HG03520 (cell line): ENCODE data around the gene MRPL24.

Experiments used
- ATAC-seq: cut with Tn5 transposase; IDR thresholded peaks from one replicate; pipeline ENCODE4 v1.9.1; 2021; ENCODE audit warnings: mild to moderate bottlenecking, moderate library complexity; ENCODE audit not compliant: unreplicated experiment

The MRPL24 gene

DNA sequence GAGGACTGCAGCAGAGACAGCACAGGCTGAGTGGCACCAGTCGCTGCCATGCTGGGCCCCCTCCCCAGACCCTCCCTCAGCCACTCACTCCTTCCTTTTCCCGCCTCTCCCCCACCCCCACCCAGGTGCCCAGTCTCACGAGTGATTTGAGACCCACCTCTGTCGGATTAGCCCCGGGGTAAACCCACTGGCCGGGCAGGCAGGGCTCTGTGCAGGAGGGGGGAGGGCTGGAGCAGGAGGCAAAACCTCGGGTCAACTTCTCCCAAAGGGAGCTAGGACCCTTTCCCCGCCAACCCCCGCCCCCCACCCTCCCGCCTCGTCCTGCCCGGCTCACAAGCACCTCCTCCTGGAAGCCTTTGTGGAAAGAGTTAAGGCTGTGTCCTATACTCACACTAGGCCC, 3.5 kb upstream of the MRPL24 start:
- ATAC-seq, result no peak

DNA sequence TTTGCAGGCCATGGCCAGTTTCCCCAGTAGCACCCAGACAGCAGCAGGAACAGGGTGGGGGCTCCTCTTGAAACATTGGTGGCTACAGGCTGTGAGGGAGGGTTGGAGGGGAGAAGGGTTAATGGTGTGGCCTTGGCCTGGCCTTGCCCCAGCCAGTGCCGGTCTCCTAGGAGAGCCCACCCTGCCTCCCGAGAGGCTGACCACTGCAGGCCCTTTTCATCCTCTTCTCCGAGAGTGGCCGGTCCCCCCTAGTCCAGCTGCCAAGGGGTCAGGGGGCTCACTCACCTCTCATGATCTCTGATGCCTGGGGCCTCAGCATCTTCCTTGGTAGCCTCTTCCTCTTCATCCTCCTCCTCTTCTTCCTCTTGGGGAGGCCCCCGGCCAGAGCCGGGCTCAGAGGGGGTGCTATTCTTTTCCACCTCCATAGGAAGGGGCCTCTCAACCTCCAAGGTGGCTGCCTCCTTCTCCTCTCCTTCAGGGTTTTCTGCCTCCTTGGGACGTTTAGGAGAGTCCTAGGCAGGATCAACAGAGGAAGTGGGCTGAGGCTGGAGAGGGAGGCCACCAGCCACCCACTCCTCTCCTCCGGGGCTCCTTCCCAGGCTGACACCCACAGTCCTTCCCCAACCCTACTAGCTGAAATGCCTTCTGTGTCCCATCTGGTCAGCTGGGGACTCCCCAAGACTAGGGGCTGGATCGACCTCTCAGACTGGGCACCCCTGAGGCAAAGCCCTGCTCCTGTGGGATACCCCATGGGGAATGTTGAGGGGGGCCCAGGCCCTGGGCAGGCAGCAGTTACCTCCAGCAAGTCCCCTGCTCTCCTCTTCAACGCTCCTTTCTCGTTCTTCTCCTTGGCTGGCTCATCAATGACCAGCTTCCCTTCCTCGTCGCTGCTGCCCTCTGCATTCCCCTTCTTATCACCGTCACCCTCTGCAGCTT, 2.7 kb upstream of the MRPL24 start:
- no peak for ATAC-seq

DNA sequence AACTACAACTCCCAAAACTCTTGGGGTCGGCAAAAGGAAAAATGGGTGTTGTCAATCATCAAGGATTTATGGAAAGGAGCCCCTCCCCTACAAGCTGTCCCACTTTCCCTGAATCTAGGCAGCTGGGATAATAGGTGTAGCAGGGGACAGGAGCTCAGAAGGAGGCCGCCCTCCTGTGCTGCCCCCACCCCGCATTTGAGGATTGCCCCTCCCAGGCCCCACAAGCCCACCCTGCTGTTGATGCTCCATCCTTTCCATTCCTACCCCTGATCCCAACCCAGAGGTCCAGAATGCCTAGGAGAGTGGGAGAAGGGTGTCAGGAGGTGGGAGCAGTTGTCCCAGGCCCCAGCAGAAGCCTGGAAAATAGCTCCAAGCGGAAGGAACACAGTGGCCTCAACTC, 1.9 kb upstream of the MRPL24 start:
- ATAC-seq, result no peak

DNA sequence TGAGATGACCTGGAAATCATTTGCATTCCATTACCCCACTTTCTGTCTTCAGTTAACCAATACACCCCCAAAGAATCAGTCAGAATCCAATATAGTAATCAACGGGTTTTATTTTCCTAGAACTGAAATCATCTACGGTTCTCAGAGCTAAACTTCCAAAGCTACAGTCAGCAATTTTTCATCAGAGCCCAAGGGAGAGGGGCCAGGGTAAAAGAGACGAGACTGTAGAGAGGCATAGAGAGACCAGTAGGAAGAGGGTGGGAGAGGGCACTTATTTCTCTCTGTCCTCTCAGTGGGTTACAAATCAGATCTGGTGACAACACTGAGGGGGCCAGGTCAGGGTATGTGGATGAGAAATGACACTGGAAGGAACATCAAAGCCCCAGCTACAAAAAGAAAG, 1.1 kb upstream of the MRPL24 start:
- no peak for ATAC-seq

DNA sequence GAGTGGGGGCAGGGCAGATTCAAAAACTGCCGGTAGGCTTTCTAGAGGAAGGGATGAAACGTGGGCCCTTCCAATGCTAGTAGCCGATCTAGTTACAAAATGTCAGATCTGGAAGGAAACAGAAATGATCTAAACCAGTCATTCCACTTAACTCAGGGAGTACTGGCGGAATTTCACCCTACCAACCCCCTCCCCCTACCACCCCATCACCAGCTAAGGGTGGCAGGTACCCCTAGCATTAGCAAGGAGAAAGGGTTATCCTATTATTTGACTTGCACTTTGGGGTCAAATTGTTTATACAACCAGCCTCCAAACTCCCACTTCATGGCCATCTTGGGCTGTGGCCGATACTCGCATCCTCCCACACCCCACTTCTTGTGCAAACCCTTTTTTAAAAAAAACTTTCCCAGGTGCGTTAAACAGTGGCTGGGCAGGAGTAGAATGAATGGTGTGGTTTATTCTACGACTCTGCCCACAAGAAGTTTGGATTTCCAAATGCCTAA, 644 bp upstream of the MRPL24 start:
- ATAC-seq, result no peak

DNA sequence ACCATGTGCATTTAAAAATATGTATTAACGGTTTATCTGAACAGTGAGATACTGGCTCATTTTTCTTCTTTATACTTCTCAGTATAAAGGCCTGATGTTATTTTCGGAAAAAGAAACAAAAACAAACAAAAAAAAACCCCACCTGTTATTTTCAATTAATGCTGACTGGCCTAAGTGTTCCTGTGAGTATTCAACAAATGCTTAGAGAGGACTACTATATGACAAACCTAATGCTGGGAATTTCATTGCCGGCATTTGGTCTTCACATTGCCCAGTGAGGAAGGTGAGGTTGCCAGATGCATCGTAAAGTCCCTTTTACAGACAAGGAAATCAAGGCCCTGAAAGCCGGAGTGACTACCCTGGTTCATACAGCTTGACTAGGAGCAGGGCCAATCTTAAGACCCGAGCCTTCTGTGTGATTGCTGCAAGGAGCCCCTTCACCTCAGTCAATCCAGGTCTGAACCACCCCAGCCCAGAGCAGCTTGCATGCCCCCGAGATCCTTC, 599 bp downstream of the MRPL24 start:
- no peak for ATAC-seq

DNA sequence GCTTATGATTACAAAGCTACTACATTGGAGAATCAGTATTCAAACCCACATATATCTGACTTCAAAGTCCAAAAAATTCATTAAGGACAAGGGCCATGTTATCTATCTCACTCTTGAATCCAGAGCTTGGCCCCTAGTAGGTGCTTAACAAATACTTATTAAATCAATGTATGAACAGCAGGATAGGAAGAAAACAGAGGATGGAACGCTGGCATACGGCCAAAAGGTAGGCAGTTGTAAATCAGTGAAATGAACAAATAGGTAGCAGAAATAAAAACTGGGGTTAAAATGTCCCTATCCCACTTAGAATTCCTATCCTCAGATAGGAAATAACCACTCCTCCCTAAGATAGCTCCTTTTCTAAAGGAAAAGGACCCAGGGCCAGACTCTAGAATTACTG, 2.0 kb downstream of the MRPL24 start:
- no peak for ATAC-seq

DNA sequence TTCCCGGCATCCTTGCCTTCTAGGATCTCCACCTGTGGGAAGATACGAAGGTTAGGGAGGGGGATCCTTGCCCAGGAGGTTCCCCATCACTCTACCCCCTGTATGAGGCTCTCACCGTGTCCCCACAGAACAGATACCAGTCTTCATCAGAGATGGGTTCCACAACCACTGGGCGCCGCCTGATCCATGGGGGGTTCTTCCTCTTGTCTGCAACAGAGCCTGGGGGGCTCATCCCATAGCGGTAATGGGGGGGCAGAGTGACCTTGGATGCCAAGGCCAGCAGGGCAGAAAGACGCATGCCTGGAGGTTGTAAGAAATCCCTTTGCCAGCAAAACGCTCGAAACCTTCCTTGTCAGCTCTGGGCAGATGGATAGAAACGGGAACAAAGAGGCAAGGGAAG, 2.5 kb downstream of the MRPL24 start:
- no peak for ATAC-seq

DNA sequence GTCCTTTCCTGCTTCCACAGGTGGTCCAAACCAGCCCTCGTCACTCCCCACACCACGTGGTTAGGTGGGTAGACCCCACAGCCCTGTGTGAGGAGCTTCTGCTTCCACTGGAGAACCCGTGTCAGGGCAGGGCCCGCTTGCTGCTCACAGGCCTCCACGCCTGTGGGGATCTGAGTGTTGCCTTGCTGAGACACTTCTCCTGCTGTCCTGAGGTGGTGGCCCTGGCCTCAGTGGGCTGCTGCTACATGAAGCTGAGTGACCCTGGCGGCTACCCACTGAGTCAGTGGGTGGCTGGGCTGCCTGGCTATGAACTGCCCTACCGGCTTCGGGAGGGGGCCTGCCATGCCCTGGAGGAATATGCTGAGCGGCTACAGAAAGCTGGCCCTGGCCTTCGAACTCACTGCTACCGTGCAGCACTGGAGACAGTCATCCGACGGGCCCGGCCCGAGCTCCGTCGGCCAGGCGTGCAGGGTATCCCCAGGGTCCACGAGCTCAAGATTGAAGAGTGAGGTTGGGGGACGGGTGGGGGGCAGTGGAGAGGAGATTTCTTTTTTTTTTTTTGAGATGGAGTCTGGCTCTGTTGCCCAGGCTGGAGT, 6.8 kb downstream of the MRPL24 start:
- no peak for ATAC-seq

DNA sequence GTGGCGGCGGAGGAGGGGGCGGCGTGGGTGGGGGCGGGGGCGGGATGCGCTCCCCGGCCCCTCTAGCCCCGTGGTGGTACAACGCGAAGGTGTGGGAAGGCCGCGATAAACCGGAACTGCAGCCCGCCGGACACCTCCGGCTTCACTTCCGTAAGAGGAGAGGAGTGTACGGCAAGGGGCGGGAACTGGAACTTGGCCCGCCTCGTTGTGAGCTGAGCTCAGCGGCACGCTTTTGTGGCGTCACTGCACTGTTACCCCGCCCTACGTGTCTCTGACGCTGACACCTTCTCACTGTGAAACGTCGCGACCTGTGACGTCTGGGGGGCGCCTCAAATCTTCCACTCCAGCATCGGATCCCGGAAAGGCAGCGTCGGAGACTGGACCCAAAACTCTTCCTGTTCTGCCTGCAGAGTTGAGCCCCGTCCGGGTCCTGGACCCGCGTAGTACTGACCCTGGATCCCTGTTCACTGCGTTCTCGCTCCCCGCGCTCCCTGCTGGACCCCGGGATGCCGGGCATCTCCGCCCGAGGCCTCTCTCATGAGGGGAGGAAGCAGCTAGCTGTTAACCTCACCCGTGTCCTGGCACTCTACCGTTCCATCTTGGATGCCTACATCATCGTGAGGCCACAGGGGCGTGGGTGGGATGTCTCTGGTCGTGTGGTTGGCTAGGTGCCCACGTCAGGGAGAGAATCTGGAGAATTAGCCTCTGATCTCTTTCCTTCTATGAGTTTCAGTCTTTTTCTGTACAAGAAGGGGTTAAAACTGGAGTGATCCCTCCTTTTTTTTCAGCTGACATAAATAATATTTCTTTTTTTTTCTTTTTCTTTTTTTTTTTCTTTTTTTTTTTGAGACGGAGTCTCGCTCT, 12.1 kb downstream of the MRPL24 start, which contains the start of gene ISG20L2:
ISG20L2 (minus strand) TSS at position 168 of the 864 bp plus-strand sequence. CDS start 1,114 bp downstream, outside the sequence.
- ATAC-seq, result peak; percentile 80

DNA sequence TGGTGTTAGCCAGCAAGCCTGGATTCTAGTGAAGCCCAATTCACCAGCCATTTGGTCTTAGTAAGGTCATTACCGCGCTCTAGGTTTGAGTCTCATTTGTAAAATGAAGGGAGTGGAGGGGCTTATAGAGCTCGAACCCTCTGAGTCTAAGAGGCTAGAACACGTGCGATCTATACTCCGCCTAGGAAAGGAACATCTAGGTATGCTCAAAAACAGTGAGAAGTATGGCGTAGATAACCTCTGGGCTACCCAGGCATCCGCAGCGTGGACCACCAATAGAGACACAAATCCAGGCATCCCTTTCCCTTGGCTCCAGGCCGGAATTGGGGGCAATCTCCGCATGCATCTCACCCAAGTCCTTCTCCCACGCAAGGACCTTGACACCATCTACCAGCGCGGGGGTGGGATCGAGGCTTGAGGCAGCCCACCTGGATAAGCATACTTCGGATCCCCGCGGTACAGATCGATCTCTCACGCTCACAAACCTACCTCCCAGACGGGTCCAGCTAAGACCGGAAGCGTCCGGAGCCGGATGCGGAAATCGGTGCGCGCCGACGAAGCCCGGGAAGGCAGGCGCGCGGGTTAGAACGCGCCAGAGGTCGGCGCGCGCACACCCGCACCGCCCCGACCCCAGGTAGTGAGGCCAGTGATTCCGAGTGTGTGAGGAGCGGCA, 12.8 kb downstream of the MRPL24 start, which contains the start of gene METTL25B:
METTL25B (plus strand) TSS at position 544 of the 673 bp plus-strand sequence. CDS start 636 bp downstream, outside the sequence.
- peak; percentile 45 for ATAC-seq

DNA sequence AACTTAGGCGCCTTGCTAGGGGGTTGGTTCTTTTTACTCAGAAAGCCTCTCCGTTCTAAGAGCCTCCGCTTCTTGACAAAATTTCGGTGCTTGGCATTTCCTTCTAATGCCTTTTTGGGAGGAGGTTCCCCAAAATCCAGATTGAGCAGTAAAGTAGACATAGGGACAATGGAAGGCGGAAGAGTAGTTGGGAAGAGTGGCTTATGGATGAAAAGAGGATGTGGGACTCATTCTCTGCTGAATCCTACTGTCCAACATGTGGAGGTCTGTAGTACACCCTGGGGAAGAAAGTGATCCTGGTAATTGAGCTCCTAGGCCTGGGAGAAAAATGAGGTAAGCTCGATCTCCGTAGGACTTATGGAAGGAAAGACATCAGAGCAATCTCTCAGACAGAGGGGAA, 13.4 kb downstream of the MRPL24 start:
- ATAC-seq, result no peak

DNA sequence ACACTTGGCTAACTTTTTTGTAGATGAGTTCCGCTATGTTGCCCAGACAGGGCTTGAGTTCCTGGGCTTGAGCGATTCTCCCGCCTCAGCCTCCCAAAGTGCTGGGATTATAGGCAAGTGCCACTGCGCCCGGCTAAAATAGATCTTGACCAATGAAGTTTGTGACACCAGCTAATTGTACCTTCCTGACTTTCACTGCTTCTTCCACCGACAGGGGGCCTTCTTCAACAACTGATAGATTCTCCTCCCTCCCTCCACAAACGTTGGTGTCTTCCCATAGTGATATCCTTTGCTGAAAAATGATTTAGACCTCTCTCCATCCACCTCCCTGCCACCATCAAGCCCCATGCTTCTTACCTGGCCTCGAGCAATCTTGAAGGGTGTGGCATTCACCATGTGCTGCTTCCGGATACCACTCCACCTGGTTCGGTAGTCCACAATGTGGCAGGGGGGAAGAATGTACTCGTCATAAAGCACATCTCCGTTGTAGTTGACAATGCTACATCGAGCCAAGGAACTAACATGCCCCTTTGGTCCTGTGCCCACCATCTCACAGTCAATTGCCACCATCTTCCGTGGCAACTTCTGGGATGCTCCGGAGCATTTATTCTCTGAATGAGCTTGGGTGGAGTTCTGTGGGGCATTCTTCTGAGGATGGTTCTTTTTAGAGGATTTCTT, 14.2 kb downstream of the MRPL24 start:
- no peak for ATAC-seq

DNA sequence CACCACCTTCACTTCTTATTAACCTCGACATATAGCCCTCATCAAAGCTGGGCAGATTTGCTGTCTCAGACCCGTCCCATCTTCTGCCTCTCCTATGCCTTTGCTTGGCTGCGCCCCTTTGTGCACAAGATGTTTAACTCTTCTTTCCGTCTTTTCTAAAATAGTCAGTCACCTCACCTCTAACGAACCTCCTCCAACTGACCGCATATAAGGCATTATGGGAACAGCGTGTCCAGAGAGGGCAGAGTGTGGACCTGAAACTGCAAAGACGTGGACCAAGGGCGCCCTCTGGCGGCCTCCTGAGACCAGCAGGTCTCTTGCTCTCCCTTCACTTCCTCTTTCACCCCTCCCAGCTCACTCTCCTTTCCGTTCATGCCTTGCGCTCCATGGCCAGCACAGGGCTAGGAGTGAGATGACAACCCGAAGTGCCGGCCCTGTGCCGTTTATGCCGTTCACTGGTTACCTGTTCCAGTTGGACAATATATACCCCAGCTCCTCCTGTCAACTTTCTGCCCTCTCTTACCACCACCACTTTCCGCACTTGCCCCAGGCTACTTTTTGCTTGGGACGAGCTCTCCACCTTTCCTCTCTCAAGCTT, 15.1 kb downstream of the MRPL24 start:
- ATAC-seq, result peak; percentile 32

DNA sequence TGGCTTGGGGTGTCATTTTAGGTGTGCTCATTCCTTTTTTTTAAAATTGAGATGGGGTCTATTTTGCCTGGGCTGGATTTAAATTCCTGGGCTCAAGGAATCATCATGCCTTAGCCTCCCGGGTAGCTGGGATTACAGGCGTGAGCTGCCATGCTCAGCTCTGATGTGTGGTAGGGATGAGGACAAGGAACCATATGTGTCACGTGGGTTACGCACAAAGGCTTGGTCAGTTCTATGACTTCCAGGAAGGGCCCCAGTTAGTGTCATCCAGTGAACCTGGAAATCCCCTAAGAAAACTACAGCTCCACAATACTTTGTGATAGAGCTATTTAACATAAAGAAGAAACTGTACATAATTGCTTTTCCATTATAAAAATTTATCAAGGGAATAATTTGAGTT, 19.4 kb downstream of the MRPL24 start:
- no peak for ATAC-seq

DNA sequence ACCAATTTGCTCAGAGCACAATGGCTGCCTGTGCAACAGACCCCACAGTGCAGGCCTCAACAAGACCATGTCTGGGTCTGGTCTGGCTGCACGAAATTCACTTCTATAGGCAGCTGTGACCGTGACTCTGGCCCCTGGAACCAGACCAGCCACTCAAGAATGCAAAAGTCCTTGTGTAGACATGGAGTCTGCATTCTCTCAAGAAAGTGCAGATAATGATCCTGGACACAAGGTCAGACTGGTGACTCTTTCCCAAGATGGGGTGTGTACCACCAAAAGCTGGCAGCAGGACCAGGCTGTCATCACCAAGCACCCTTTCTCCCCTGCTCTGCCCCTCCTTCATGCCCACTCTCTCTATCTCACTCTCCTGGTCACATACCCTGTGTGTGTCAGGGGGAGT, 19.8 kb downstream of the MRPL24 start:
- no peak for ATAC-seq

DNA sequence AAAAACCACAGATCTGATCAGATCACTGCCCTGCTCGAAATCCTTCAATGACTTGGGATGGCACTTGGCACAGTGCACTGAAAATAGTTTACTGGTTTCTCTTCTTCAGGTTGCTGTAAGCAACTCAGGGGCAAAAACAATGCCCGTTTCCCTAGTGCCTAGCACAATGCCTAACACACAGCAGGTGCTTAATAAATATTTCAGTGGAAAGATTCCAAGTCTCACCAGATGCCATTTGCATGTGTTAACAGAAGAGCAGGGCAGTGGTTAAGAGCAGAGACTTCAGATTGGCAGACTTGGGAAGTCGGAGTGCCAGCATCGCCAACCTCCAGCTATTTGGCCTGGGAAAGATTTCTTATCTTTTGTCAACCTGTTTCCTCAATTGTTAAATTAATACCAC, 23.5 kb downstream of the MRPL24 start:
- ATAC-seq, result no peak

DNA sequence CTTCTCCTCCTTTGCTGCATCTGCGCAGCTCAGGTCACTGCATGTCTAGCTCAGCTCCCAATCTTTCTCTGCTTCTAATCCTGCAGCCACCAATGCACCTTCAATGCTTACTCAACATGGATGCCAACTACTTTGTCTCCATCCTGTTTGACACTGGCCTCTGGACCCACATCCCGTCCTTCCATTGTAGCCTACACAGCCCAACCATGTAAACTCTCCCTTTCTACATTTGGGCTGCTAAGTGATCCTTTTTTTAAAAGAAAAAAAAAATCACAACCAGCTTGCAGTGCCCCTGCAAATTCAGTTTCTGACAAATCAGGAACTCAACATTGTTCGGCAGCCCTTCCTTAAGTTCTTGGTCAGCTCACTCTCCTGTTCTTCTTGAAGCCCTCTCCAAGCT, 26.1 kb downstream of the MRPL24 start:
- ATAC-seq, result no peak

DNA sequence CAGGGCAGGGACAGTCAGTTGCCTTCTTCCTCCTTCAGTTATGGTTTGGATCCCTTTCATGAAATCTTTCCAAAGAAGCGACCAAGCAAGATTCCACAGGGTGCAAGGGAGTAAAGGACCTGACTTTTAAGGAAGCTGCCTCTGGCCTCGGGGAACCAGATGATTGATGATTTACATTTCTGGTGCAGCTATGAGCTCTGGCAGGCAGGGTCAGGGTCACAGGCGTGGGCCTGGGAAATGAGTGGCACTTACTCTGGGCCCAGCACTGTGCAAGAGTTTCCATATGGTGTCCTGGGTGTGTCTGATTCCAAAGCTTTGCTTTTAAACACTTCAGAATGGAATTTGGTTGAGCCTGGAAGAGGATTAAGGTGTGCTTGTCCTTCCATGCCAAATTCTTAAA, 28.3 kb downstream of the MRPL24 start:
- ATAC-seq, result no peak
